Ishikawa (cell line): ENCODE data around the gene ZBTB5.

Experiments
- CEBPB ChIP-seq: IDR thresholded peaks from 2 replicates; pipeline ENCODE4 v1.6.1; 2012
- CREB1 ChIP-seq: IDR thresholded peaks from 2 replicates; pipeline ENCODE4 v1.6.1; 2012; ENCODE audit warnings: low read depth
- EGR1 ChIP-seq: IDR thresholded peaks from 2 replicates; pipeline ENCODE4 v1.6.1; 2012
- EP300 ChIP-seq: IDR thresholded peaks from 2 replicates; pipeline ENCODE4 v1.6.1; 2012; ENCODE audit warnings: borderline replicate concordance
- FOXM1 ChIP-seq: IDR thresholded peaks from 2 replicates; pipeline ENCODE4 v1.6.1; 2012; ENCODE audit warnings: low read depth, borderline replicate concordance
- MAX ChIP-seq: IDR thresholded peaks from 2 replicates; pipeline ENCODE4 v1.6.1; 2012
- NFIC ChIP-seq: IDR thresholded peaks from 2 replicates; pipeline ENCODE4 v1.6.1; 2012
- RAD21 ChIP-seq: IDR thresholded peaks from 2 replicates; pipeline ENCODE4 v1.6.1; 2012; ENCODE audit warnings: low read depth
- REST ChIP-seq: IDR thresholded peaks from 2 replicates; pipeline ENCODE4 v1.6.1; 2012; ENCODE audit warnings: low read depth, mild to moderate bottlenecking
- TAF1 ChIP-seq: IDR thresholded peaks from 2 replicates; pipeline ENCODE4 v1.6.1; 2012; ENCODE audit warnings: low read depth, mild to moderate bottlenecking
- TCF12 ChIP-seq: IDR thresholded peaks from 2 replicates; pipeline ENCODE4 v1.6.1; 2012; ENCODE audit warnings: low read depth
- TEAD4 ChIP-seq: IDR thresholded peaks from 2 replicates; pipeline ENCODE4 v1.6.1; 2012
- USF1 ChIP-seq: IDR thresholded peaks from 2 replicates; pipeline ENCODE4 v1.6.1; 2012
- YY1 ChIP-seq: IDR thresholded peaks from 2 replicates; pipeline ENCODE4 v1.6.1; 2012; ENCODE audit warnings: low read depth
- ZBTB7A ChIP-seq: IDR thresholded peaks from 2 replicates; pipeline ENCODE4 v1.6.1; 2012; ENCODE audit warnings: low read depth

ZBTB5 gene

GRCh38 chr9:37511016-37512010, 46.1 kb upstream of the ZBTB5 start:
- TF ChIP-seq RAD21: peak; percentile 25; the same call in 1 of the 2 replicates
- TF ChIP-seq TCF12: no peak

GRCh38 chr9:37509536-37509935, 44.3 kb upstream of the ZBTB5 start:
- TF ChIP-seq CREB1 (no peak), EP300 (no peak), FOXM1 (no peak), REST (no peak), CEBPB (no peak), YY1 (no peak), EGR1 (no peak), RAD21 (no peak), ZBTB7A (no peak), TCF12 (no peak), TEAD4 (no peak), MAX (no peak), USF1 (no peak)

GRCh38 chr9:37508834-37509206, 43.6 kb upstream of the ZBTB5 start:
- TF ChIP-seq MAX: no peak
- TF ChIP-seq YY1: no peak
- TF ChIP-seq ZBTB7A: no peak
- TF ChIP-seq RAD21: no peak
- no peak for TF ChIP-seq TCF12
- no peak for TF ChIP-seq NFIC
- TF ChIP-seq EGR1: no peak
- no peak for TF ChIP-seq CREB1
- no peak for TF ChIP-seq FOXM1
- TF ChIP-seq CEBPB: no peak
- no peak for TF ChIP-seq TAF1
- TF ChIP-seq USF1: no peak
- TF ChIP-seq EP300: no peak
- TF ChIP-seq REST: no peak

GRCh38 chr9:37508135-37508833, 43.0 kb upstream of the ZBTB5 start:
- TF ChIP-seq NFIC (no peak), ZBTB7A (no peak), REST (no peak), RAD21 (no peak), CREB1 (no peak)
